Measurements from ENCODE around the gene ZNF622.

DNA sequence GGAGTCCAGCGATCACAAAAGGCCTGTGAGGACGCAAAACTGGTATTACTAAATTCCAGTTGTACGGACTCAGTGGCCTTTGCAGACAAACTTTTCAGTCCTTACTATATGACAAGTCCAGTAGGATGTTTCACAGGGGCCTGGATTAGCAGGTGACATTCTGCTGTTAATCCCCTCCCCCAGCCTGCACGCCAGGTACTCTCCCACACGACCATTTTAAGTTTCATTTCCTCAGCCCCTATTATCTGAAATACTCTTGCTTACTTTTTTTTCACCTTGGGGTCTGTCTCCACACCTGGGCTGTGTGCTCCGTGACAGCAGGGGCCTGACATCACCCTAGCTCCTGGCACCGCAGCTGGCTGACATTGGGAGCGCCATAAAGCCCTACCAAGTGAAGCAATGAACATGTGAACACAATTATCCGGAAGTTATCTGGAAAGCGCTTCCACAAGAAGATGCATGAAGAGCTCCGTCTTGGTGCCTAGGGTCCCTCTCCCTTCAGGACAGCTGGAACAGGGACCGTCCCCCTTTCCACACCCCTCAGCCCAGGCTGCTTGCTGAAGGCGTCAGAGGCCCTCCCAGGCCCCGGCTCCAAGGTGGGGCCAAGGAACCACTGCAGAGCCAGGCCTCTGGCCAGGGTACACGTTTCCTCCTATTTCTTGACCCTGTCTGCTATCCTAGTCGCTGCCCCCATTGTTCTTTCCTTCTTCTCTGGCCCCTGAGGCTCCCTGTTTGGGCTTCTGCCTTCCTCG lies 39.7 kb upstream of the ZNF622 start:
- TF ChIP-seq SIN3A (IDR thresholded peaks at IDR 0.05; ENCODE audit: low read depth): no peak
- no peak for TF ChIP-seq CTCF (IDR thresholded peaks at IDR 0.05 in 2 of 3, conservative IDR thresholded peaks at IDR 0.05 in 1 of 3; ENCODE audit: borderline replicate concordance in 1 of 3, insufficient read depth in 1 of 3, low read depth in 2 of 3, low read length in 2 of 3)
- TF ChIP-seq EZH2phosphoT487 (IDR thresholded peaks at IDR 0.05; ENCODE audit: borderline replicate concordance): no peak
- TF ChIP-seq, protein P1, sequence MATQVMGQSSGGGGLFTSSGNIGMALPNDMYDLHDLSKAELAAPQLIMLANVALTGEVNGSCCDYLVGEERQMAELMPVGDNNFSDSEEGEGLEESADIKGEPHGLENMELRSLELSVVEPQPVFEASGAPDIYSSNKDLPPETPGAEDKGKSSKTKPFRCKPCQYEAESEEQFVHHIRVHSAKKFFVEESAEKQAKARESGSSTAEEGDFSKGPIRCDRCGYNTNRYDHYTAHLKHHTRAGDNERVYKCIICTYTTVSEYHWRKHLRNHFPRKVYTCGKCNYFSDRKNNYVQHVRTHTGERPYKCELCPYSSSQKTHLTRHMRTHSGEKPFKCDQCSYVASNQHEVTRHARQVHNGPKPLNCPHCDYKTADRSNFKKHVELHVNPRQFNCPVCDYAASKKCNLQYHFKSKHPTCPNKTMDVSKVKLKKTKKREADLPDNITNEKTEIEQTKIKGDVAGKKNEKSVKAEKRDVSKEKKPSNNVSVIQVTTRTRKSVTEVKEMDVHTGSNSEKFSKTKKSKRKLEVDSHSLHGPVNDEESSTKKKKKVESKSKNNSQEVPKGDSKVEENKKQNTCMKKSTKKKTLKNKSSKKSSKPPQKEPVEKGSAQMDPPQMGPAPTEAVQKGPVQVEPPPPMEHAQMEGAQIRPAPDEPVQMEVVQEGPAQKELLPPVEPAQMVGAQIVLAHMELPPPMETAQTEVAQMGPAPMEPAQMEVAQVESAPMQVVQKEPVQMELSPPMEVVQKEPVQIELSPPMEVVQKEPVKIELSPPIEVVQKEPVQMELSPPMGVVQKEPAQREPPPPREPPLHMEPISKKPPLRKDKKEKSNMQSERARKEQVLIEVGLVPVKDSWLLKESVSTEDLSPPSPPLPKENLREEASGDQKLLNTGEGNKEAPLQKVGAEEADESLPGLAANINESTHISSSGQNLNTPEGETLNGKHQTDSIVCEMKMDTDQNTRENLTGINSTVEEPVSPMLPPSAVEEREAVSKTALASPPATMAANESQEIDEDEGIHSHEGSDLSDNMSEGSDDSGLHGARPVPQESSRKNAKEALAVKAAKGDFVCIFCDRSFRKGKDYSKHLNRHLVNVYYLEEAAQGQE (IDR thresholded peaks at IDR 0.05; ENCODE audit: low read depth): no peak
- TF ChIP-seq ZFX (IDR thresholded peaks at IDR 0.05): no peak
- TF ChIP-seq JUND (IDR thresholded peaks at IDR 0.05): no peak
- no peak for TF ChIP-seq ELF1 (IDR thresholded peaks at IDR 0.05; ENCODE audit: borderline replicate concordance, low read depth)
- TF ChIP-seq ZNF274 (IDR thresholded peaks at IDR 0.05; ENCODE audit: low read depth, low read length): no peak
- no peak for TF ChIP-seq CEBPB (IDR thresholded peaks at IDR 0.05; ENCODE audit: low read depth)
